Activated CD8-positive, alpha-beta T cell treated with anti-CD3 and anti-CD28 coated beads for 36 hours (primary cell): ENCODE measurements around the gene SPECC1. TPM values are rescaled to one million over a fixed set of nuclear protein-coding genes. Genes with fewer than 3 reads are reported as not detected.

Source experiments
- ATAC-seq: fragments of 200-7000 bp; cut with Tn5 transposase; one replicate; pipeline ENCODE4 v1.10.0; 2021; ENCODE audit warnings: mild to moderate bottlenecking, moderate library complexity
- CTCF ChIA-PET: fragments of 350-600 bp; sonication (Branson Sonifier 250); formaldehyde crosslinking; loops from one replicate; lab custom pipeline; 2021; ENCODE audit warnings: antibody characterized with exemption; lab: Charles Lee
- POLR2A ChIA-PET: fragments of 350-600 bp; sonication (Branson Sonifier 250); formaldehyde crosslinking; loops from one replicate; lab custom pipeline; 2021; ENCODE audit warnings: antibody characterized with exemption; lab: Charles Lee
- DNase-seq: peaks from one replicate; pipeline ENCODE4 v3.0.0-alpha.2; 2020
- H3K27ac Mint-ChIP-seq: one replicate; pipeline ENCODE4 v1.8.0; 2021; ENCODE audit warnings: mild to moderate bottlenecking, mixed read lengths
- H3K27me3 Mint-ChIP-seq: one replicate; pipeline ENCODE4 v1.8.0; 2021; ENCODE audit warnings: mixed read lengths
- H3K36me3 Mint-ChIP-seq: one replicate; pipeline ENCODE4 v1.8.0; 2021; ENCODE audit warnings: low read depth, mixed read lengths
- H3K4me1 Mint-ChIP-seq: one replicate; pipeline ENCODE4 v1.8.0; 2021; ENCODE audit warnings: low read depth, mixed read lengths
- H3K4me3 Mint-ChIP-seq: one replicate; pipeline ENCODE4 v1.8.0; 2021; ENCODE audit warnings: mild to moderate bottlenecking, moderate library complexity, mixed read lengths
- H3K9me3 Mint-ChIP-seq: one replicate; pipeline ENCODE4 v1.8.0; 2021; ENCODE audit warnings: mixed read lengths
- CTCF ChIP-seq: fragments of 200-600 bp; IDR thresholded peaks from one replicate; pipeline ENCODE4 v1.8.0; 2022; ENCODE audit warnings: antibody characterized with exemption, mild to moderate bottlenecking
- intact Hi-C: fragments of 100-400 bp; cut with micrococcal nuclease; formaldehyde crosslinking; loops from one replicate; pipeline ENCODE4 v1.10.0; 2022
- total RNA-seq, 2 experiments: library from RNA; stranded (reverse); gene quantifications; one replicate each; pipeline ENCODE4 v1.2.3, GENCODE V29; 2021

SPECC1 gene
- total RNA-seq, 2 experiments from 2014 or later = 9.9 to 10.3 TPM

- no peaks in the 10 kb centered on the region for H3K27me3 Mint-ChIP-seq
- ATAC-seq (no peak), DNase-seq (no peak)
- ChIA-PET CTCF (interaction anchor here (1.3 kb wide), 1 partner anchor 59 kb away, joined by 3 read pairs; the partner anchor contains the start of gene SPECC1), POLR2A (no interaction called here)
- no peak overlapping the region for H3K27ac Mint-ChIP-seq
- intact Hi-C loops = no loop called here
- H3K9me3 Mint-ChIP-seq = no peaks in the 10 kb centered on the region
- H3K4me3 Mint-ChIP-seq = no peak overlapping the region
- H3K36me3 Mint-ChIP-seq = no peaks in the 10 kb centered on the region
- peaks cover 19% of the 10 kb centered on the region for H3K4me1 Mint-ChIP-seq
- no peak for TF ChIP-seq CTCF
Measured at GRCh38 chr17:20067711-20068110, 58.6 kb downstream of the SPECC1 start.

- POLR2A ChIA-PET = no interaction called here
- Mint-ChIP-seq H3K4me1 (peaks cover 27% of the 10 kb centered on the region), H3K9me3 (no peaks in the 10 kb centered on the region), H3K27me3 (no peaks in the 10 kb centered on the region), H3K36me3 (no peaks in the 10 kb centered on the region), H3K4me3 (no peak overlapping the region), H3K27ac (no peak overlapping the region)
- no peak for TF ChIP-seq CTCF
- CTCF ChIA-PET = interaction anchor here (1.3 kb wide), 1 partner anchor 60 kb away, joined by 3 read pairs; the partner anchor contains the start of gene SPECC1
- intact Hi-C loops = no loop called here
- ATAC-seq = no peak
- DNase-seq = no peak
Measured at GRCh38 chr17:20068445-20068844, 59.3 kb downstream of the SPECC1 start.

GRCh38 chr17:20071824-20072691, 62.9 kb downstream of the SPECC1 start:
- Mint-ChIP-seq H3K4me1 (peaks cover 28% of the 10 kb centered on the region), H3K9me3 (no peaks in the 10 kb centered on the region), H3K4me3 (no peak overlapping the region), H3K27ac (no peak overlapping the region), H3K36me3 (no peaks in the 10 kb centered on the region), H3K27me3 (peaks cover 2% of the 10 kb centered on the region)
- no peak for TF ChIP-seq CTCF
- DNase-seq (no peak), ATAC-seq (no peak)
- ChIA-PET POLR2A (no interaction called here), CTCF (interaction anchor here (0.7 to 1.7 kb wide), 4 partner anchors 18 to 79 kb away, joined by 3 to 5 read pairs (median 4); no protein-coding TSS in a partner anchor)
- intact Hi-C loops = no loop called here

GRCh38 chr17:20072692-20072992, 63.5 kb downstream of the SPECC1 start:
- CTCF ChIA-PET = interaction anchor here (1.0 to 1.7 kb wide), 4 partner anchors 17 to 80 kb away, joined by 3 to 5 read pairs (median 4); partner anchors contain the start of gene SPECC1
- POLR2A ChIA-PET = no interaction called here
- intact Hi-C loops = no loop called here

More at GRCh38 chr17:20072692-20072992, 63.5 kb downstream of the SPECC1 start:
- no peak for ATAC-seq
- no peaks in the 10 kb centered on the region for H3K9me3 Mint-ChIP-seq
- no peak overlapping the region for H3K27ac Mint-ChIP-seq
- H3K4me3 Mint-ChIP-seq = no peak overlapping the region
- TF ChIP-seq CTCF = no peak
- peaks cover 2% of the 10 kb centered on the region for H3K27me3 Mint-ChIP-seq
- peaks cover 29% of the 10 kb centered on the region for H3K4me1 Mint-ChIP-seq
- H3K36me3 Mint-ChIP-seq = no peaks in the 10 kb centered on the region
- no peak for DNase-seq
